ENCODE data around the gene WDR35. TPM values are rescaled to one million over a fixed set of nuclear protein-coding genes. Genes with fewer than 3 reads are reported as not detected.

The WDR35 gene
- 14.7 and 16.7 TPM in 2 replicates for total RNA-seq (2014; rRNA removed; shearing (Covaris generic))

DNA sequence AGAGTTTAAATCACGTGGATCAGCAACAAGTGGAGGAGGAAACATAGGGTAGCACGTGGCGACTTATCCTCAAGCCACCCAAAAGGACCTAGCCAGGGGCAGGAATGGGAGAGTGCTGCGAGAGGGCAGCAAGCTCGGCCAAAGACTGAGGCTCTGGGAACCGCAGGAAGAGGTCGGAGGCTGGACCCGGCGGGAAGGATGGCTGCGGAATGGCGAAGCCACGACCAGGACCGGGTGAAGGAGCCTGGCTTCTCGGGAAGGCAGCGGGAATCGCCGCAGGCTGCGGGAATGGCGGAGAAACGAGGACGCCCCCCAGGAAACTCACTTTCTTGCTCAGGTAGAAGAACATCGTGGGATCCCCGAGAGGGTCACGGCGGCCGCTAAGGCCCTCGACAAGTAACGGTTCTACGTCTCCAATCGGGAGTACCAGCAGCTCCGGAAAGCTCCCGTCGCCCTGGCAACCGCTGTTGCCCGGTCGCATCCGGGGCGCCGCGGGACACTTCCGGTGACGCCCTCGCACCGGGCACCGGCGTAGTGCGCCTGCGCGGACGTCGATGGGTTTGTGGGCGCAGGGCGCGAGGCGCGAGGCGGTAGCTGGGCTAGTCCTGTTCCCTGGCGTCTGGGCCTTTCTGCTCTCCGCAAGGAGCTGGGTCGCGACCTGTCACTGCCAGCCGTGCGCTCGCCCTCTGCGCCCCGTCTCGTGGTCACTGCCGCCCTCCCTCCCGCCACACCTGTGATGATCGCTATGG is at the start of gene WDR35:
TSS of gene WDR35 (minus strand) at position 439 of the 749 bp plus-strand sequence. CDS start at position 349, 90 bp downstream.
- peak; percentile 86 for DNase-seq (ENCODE audit: low spot score)

- DNase-seq (ENCODE audit: low spot score) = no peak
Observed at GRCh38 chr2:20037660-20038059, 47.8 kb upstream of the WDR35 start.

GRCh38 chr2:20035955-20036666 is 46.2 kb upstream of the WDR35 start:
- no peak for DNase-seq (ENCODE audit: low spot score)

GRCh38 chr2:20034821-20035220 is 44.9 kb upstream of the WDR35 start:
- no peak for DNase-seq (ENCODE audit: low spot score)

DNA sequence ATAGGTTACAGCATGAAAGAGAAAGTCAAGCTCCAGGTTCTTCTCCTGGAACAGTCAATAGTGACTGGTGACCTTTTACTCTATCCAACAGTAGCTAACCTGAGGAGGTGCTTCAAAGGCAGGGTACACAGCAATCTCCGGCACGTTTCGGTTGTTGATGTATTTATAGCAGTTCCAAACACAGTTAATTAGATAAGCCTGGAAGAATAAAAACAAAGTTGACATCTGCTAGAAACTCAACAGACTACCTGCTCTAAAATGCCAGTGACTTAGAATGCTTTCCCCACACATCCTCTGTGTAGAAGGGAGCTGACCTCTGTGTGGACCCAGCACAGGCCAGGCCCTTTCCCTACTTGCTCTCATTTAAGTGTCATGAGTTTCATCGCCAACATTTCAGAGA is 44.3 kb upstream of the WDR35 start:
- no peak for DNase-seq (ENCODE audit: low spot score)

- DNase-seq (ENCODE audit: low spot score) = no peak
Observed at GRCh38 chr2:20033322-20033721, 43.4 kb upstream of the WDR35 start.

DNA sequence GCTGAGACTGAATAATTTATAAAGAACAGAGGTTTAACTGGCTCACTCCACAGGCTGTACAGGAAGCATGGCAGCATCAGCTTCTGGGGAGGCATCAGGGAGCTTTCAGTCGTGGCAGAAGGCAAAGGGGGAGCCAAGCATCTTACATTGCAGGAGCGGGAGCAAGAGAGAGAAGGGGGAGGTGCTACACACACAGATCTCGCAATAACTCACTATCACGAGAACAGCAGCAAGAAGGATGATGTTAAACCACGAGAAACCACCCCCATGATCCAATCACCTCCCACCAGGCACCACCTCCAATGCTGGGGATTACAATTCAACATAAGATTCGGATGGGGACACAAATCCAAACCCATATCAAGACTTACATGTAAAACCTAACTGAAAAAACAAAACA is 40.3 kb upstream of the WDR35 start:
- no peak for DNase-seq (ENCODE audit: low spot score)

GRCh38 chr2:20027705-20028434 is 38.0 kb upstream of the WDR35 start:
- DNase-seq (ENCODE audit: low spot score) = peak; percentile 73

DNA sequence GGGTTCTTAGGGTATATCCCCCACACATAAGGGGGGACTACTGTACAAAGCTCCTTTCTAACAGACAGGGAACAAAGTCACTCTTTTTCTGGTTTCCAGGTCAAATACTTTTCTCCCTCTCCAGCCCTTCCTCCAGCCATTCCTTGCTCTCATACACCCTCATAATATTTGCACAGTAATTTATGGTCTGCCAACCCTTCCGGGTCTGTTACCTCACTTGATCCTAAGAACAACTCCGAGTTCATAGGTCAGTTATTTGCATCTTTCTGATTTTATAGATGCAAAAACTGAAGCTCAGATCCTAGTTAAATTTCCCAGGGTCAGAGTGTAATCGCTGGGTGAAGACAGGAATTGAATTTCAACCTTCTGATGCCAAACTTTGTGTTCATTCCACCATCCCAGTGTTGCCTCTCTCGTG is 37.4 kb upstream of the WDR35 start:
- DNase-seq (ENCODE audit: low spot score) = peak; percentile 40

GRCh38 chr2:20025065-20025786 is 35.3 kb upstream of the WDR35 start:
- peak; percentile 92 for DNase-seq (ENCODE audit: low spot score)

- no peak for DNase-seq (ENCODE audit: low spot score)
Observed at GRCh38 chr2:20023688-20024087, 33.8 kb upstream of the WDR35 start.

DNA sequence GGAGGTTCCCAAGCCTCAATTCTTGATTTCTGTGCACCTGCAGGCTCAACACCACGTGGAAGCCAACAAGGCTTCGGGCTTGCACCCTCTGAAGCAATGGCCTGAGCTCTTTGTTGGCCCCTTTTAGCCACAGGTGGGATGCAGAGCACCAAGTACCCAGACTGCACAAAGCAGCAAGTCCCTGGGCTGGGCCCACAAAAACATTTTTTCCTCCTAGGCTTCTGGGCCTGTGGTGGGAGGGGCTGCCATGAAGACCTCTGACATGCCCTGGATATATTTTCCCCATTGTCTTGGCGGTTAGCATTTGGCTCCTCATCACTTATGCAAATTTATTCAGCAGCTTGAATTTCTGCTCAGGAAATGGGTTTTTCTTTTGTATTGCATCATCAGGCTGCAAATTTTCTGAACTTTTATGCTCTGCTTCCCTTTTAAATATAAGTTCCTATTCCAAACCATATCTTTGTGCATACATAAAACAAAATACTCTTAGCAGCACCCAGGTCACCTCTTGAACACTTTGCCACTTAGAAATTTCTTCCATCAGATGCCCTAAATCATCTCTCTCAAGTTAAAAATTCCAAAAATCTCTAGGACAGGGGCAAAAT is 31.6 kb upstream of the WDR35 start:
- no peak for DNase-seq (ENCODE audit: low spot score)

DNA sequence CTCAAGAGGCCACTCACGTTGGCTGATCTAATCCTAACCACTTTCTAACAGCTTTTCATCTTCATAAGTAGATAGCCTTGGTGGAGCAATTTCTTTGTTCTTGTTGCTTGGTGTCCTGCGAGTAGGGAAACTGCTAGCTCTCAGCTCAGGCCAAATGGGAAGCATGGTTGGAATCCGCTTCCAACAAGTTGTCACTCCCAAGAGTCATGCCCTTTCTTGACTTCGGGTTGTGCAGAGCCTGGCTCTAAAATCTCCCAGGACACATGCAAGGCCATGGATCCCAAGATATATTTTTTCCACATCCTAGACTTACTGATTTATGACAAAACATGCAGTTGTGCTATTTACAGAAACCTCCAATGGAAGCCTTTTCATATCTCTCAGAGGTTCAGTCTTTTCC is 29.8 kb upstream of the WDR35 start:
- no peak for DNase-seq (ENCODE audit: low spot score)

GRCh38 chr2:20018601-20019152 is 28.8 kb upstream of the WDR35 start:
- DNase-seq (ENCODE audit: low spot score) = no peak

GRCh38 chr2:20016346-20016745 is 26.4 kb upstream of the WDR35 start:
- no peak for DNase-seq (ENCODE audit: low spot score)

GRCh38 chr2:20015482-20016083 is 25.7 kb upstream of the WDR35 start:
- peak; percentile 72 for DNase-seq (ENCODE audit: low spot score)

DNA sequence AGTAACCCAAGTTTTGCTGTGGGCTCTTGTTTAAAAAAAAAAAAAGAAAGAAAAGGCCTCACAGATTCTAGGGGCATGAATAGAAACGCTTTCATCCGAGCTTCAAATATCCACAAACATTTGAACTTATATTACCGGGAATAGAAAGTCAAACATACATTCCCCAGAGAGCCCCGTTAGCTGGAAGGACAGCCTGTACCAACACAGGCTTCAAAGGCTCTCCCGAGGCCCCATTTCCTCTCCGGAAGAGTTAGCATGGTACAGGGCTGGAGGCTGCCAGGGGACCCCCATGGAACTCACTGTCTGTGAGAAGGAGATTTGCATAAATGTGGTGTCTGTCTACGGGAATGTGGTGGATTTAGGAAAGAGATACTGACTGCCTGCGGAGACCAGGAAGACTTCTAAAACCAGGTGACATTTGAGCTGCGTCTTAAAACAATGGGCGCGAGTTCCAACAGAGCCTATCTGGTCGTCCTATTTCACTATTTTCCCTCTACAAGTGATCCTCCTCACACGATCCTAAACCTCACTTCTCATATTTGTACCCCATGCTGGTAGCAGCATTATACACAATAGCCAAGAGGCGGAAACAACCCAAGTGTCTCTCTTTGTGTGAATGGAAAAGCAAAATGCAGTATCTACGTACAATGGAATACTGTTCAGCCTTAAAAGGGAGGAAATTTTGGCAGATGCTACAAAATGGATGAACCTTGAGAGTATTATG is 23.4 kb upstream of the WDR35 start:
- DNase-seq (ENCODE audit: low spot score) = no peak

DNA sequence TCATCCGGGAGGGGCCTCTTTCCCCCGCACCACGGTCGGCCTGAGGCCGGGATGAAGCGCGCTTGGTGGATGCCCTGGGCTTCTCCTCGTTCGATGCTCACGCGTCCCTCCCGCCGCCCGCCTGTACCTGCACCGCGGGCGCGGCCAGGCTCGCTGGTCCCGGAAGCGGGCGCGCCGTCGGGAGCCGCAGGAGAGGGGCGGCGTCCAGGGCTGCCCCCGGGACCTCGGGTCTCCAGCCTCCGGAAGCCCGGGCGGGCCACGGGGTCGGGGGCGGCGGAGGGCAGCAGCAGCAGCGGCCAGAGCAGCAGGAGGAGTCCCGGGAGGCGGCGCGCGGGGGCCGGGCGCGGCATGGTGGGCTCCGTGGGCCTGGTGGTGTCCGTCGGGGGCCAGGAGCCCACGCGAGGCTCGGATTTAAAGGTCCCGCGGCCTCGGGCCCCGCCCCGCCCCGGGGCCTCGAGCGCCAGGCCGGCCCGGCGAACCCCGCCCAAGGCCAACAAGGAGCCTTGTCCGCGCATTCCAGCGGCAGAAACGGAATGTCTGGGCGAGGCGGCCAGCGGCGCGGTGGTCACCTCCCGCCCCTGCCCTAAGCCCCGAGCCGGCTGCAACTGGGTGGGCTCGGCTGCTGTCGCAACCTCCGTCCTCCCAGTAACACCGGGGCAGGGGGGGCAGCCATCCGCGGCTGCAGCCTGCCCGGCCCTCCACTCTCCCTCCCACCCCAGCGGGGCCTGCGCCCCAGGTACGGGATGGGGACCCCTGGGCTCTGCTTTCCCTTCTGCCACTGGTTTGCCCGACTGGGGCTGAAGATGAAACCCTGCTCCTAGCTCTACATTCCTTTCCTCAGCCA is 22.6 kb upstream of the WDR35 start, which contains the start of gene MATN3:
TSS of gene MATN3 (minus strand) at position 387 of the 844 bp plus-strand sequence. CDS start at position 350, 37 bp downstream.
- DNase-seq (ENCODE audit: low spot score) = peak; percentile 37

DNA sequence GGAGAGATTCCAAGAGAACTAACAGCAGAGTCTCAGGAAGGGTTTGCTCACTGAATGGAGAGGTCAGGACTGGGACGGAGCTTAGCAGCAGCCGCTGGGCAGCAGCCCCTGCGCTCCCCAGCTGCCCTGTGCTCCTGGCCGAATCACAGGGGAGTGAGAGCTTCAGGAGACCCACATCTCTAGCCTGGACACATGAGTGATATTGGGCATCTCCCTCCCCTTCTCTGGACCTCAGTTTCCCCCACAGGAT is 22.1 kb upstream of the WDR35 start:
- no peak for DNase-seq (ENCODE audit: low spot score)
